ENCODE results near the gene CPAMD8. TPM values are rescaled to one million over a fixed set of nuclear protein-coding genes. Genes with fewer than 3 reads are reported as not detected.

The CPAMD8 gene
- total and polyA plus RNA-seq, 2 experiments from 2014 or later = 7.9 to 17.6 TPM

DNA sequence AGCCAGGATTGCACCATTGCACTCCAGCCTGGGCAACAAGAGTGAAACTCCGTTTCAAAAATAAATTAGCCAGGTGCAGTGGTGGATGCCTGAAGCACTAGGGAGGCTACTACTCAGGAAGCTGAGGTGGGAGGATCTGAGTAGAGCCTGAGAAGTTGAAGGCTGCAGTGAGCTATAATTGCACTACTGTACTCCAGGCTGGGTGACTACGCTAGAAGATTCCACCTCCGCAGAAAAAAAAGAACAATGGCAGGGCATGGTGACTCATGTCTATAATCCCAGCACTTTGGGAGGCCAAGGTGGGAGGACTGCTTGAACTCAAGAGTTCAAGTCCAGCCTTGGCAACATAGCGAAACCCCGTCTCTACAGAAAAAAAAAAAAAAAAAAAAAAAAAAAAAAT lies 28.1 kb upstream of the CPAMD8 start:
- no peaks in the 10 kb centered on the region for H3K9me3 ChIP-seq (ENCODE audit: low read depth)
- H3K36me3 ChIP-seq (replicated peaks; ENCODE audit: insufficient read depth, low read depth) = no peaks in the 10 kb centered on the region
- TF ChIP-seq EZH2phosphoT487 (IDR thresholded peaks at IDR 0.05; ENCODE audit: low read depth, severe bottlenecking, unreplicated experiment) (no peak), EZH2 (IDR thresholded peaks at IDR 0.05; ENCODE audit: borderline replicate concordance) (no peak)
- TF ChIP-seq, protein P1, sequence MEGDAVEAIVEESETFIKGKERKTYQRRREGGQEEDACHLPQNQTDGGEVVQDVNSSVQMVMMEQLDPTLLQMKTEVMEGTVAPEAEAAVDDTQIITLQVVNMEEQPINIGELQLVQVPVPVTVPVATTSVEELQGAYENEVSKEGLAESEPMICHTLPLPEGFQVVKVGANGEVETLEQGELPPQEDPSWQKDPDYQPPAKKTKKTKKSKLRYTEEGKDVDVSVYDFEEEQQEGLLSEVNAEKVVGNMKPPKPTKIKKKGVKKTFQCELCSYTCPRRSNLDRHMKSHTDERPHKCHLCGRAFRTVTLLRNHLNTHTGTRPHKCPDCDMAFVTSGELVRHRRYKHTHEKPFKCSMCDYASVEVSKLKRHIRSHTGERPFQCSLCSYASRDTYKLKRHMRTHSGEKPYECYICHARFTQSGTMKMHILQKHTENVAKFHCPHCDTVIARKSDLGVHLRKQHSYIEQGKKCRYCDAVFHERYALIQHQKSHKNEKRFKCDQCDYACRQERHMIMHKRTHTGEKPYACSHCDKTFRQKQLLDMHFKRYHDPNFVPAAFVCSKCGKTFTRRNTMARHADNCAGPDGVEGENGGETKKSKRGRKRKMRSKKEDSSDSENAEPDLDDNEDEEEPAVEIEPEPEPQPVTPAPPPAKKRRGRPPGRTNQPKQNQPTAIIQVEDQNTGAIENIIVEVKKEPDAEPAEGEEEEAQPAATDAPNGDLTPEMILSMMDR (IDR thresholded peaks at IDR 0.05; ENCODE audit: poor library complexity) = no peak
- H3K27ac ChIP-seq = no peak overlapping the region
- WGBS (ENCODE audit: low lambda C conversion rate, missing lambda C conversion rate) = 92% methylated on average over 4 of the region's 5 CpGs
- H2AFZ ChIP-seq = no peak overlapping the region
- H3K4me3 ChIP-seq = no peak overlapping the region
- no peaks in the 10 kb centered on the region for H3K79me2 ChIP-seq
- H3K4me2 ChIP-seq = no peak overlapping the region
- H3K4me1 ChIP-seq (ENCODE audit: insufficient read depth) = no peaks in the 10 kb centered on the region
- H3K9me2 ChIP-seq (replicated peaks; ENCODE audit: insufficient read depth) = no peaks in the 10 kb centered on the region
- H3K27me3 ChIP-seq = no peaks in the 10 kb centered on the region
- DNase-seq (ENCODE audit: low spot score) = no peak
- no peaks in the 10 kb centered on the region for H4K20me1 ChIP-seq (ENCODE audit: insufficient read depth, poor library complexity, severe bottlenecking)

DNA sequence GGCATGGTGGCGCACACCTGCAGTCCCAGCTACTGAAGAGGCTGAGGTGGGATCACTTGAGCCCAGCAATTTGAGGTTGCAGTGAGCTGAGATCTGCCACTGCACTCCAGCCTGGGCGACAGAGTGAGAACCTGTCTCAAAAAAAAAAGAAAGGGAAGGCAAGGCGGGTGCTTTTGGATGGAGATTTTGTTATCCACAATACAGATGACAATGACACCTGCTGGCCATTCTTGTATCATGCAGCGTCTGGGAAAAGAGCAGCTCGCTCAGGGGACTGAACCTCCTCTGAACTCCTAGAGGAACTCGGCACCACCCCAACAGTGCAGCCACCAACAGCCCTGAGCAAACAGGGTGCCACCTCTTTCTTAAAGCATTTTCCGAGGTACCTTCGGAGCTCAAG lies 25.8 kb upstream of the CPAMD8 start:
- Histone ChIP-seq H3K27ac (no peak overlapping the region), H3K4me2 (no peak overlapping the region), H3K36me3 (replicated peaks; ENCODE audit: insufficient read depth, low read depth) (no peaks in the 10 kb centered on the region), H4K20me1 (ENCODE audit: insufficient read depth, poor library complexity, severe bottlenecking) (no peaks in the 10 kb centered on the region), H3K79me2 (no peaks in the 10 kb centered on the region), H2AFZ (no peak overlapping the region), H3K9me3 (ENCODE audit: low read depth) (no peaks in the 10 kb centered on the region), H3K4me1 (ENCODE audit: insufficient read depth) (no peaks in the 10 kb centered on the region), H3K4me3 (no peak overlapping the region), H3K27me3 (no peaks in the 10 kb centered on the region), H3K9me2 (replicated peaks; ENCODE audit: insufficient read depth) (no peaks in the 10 kb centered on the region)
- DNase-seq (ENCODE audit: low spot score) = peak; percentile 68
- 67% methylated on average over 8 of the region's 8 CpGs for WGBS (ENCODE audit: low lambda C conversion rate, missing lambda C conversion rate)
- TF ChIP-seq EZH2 (IDR thresholded peaks at IDR 0.05; ENCODE audit: borderline replicate concordance) (no peak), EZH2phosphoT487 (IDR thresholded peaks at IDR 0.05; ENCODE audit: low read depth, severe bottlenecking, unreplicated experiment) (no peak)
- TF ChIP-seq, protein P1 (IDR thresholded peaks at IDR 0.05; ENCODE audit: poor library complexity) = peak; percentile 62

DNA sequence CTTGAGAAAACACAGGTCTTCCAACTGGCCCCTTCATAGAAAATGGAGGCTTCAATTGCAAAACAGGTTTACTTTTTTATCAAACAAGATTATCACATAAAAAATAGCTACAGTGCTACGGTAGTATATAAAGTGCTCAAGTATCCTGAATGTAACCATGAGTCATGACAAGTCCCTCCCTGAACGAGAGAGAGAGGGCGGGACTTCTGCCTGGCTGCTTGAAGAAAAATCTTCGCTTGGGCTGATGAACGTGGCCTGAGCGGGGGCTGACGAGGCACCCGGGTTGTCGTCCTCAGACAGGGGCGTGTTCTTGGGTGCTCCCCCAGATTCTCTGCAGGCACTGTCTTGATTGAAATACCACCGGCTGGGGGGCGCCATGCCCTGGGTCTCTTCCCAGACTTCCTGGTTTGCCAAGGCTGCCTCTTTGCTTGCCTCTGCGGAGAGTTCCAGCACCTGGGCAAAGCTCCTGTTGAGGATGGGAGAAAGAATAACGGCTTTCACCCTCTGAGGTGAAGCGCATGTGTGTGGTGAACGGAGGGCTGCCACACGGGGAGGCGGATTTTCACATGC lies 23.2 kb upstream of the CPAMD8 start:
- no peaks in the 10 kb centered on the region for H4K20me1 ChIP-seq (ENCODE audit: insufficient read depth, poor library complexity, severe bottlenecking)
- no peaks in the 10 kb centered on the region for H3K4me1 ChIP-seq (ENCODE audit: insufficient read depth)
- no peak overlapping the region for H3K4me2 ChIP-seq
- H3K36me3 ChIP-seq (replicated peaks; ENCODE audit: insufficient read depth, low read depth) = no peaks in the 10 kb centered on the region
- H3K79me2 ChIP-seq = no peaks in the 10 kb centered on the region
- no peak overlapping the region for H2AFZ ChIP-seq
- no peak overlapping the region for H3K4me3 ChIP-seq
- TF ChIP-seq EZH2 (IDR thresholded peaks at IDR 0.05; ENCODE audit: borderline replicate concordance) (no peak), EZH2phosphoT487 (IDR thresholded peaks at IDR 0.05; ENCODE audit: low read depth, severe bottlenecking, unreplicated experiment) (no peak)
- TF ChIP-seq, protein P1 (IDR thresholded peaks at IDR 0.05; ENCODE audit: poor library complexity) = no peak
- no peak overlapping the region for H3K27ac ChIP-seq
- DNase-seq (ENCODE audit: low spot score) = no peak
- no peaks in the 10 kb centered on the region for H3K9me2 ChIP-seq (replicated peaks; ENCODE audit: insufficient read depth)
- 85% methylated on average over 18 of the region's 18 CpGs for WGBS (ENCODE audit: low lambda C conversion rate, missing lambda C conversion rate)
- no peaks in the 10 kb centered on the region for H3K9me3 ChIP-seq (ENCODE audit: low read depth)
- no peaks in the 10 kb centered on the region for H3K27me3 ChIP-seq
